Ovary (tissue), 9 donors: ENCODE measurements around the gene HOXB8. TPM values are rescaled to one million over a fixed set of nuclear protein-coding genes. Genes with fewer than 3 reads are reported as not detected.

ENCODE experiments used
- DNase-seq, 5 donors: peaks; one replicate each; pipeline ENCODE4 v3.0.0-alpha.2; 2019 to 2020
- H3K27ac ChIP-seq, 2 donors: fragments of 200-600 bp; one replicate each; pipeline versions ENCODE4 v1.5.1 to v1.8.0; 2019 to 2022
- H3K27me3 ChIP-seq: fragments of 200-600 bp; one replicate; pipeline ENCODE4 v1.8.0; 2022
- H3K36me3 ChIP-seq: fragments of 200-600 bp; sonication (generic); one replicate; pipeline ENCODE4 v1.5.1; 2019
- H3K4me1 ChIP-seq: one replicate; pipeline ENCODE4 v1.8.1; 2013; ENCODE audit warnings: mild to moderate bottlenecking, moderate library complexity; ENCODE audit not compliant: insufficient read depth
- H3K4me3 ChIP-seq: fragments of 200-600 bp; sonication (generic); one replicate; pipeline ENCODE4 v1.5.1; 2017
- H3K9me3 ChIP-seq, 2 donors: fragments of 200-600 bp in 1 of 2; sonication (generic) in 1 of 2; one replicate each; pipeline versions ENCODE4 v1.5.1 to v1.8.1; 2013 to 2019; ENCODE audit warnings: mild to moderate bottlenecking in 1 of 2, moderate library complexity in 1 of 2
- CTCF ChIP-seq, 3 donors: fragments of 450-650 bp in 2 of 3; fragments of 200-600 bp in 1 of 3; IDR thresholded peaks; one replicate each; pipeline versions ENCODE4 v1.5.1 to v1.8.0; 2016 to 2022; ENCODE audit warnings: antibody characterized with exemption in 3 of 3, mild to moderate bottlenecking in 1 of 3
- EP300 ChIP-seq: sonication (generic); formaldehyde crosslinking; IDR thresholded peaks from one replicate; pipeline ENCODE4 v1.6.1; 2017; ENCODE audit warnings: antibody characterized with exemption
- POLR2A ChIP-seq: fragments of 450-650 bp; IDR thresholded peaks from one replicate; pipeline ENCODE4 v1.6.1; 2017; ENCODE audit warnings: antibody characterized with exemption, mild to moderate bottlenecking, moderate library complexity
- WGBS, 3 donors: extraction: QIAGEN DNeasy Blood & Tissue Kit in 1 of 3; methylation state at CpG; one replicate each; pipeline versions ENCODE4 v1.1.5 to v1.1.7; 2013 to 2017; 5-methylcytosine and 5-hydroxymethylcytosine counted together
- intact Hi-C, 4 donors: fragments of 100-400 bp; cut with DNase I; formaldehyde crosslinking; loops; one replicate each; pipeline versions ENCODE4 v1.11.0 to v1.15.1; 2022 to 2023
- polyA plus RNA-seq, 2 donors: library from polyadenylated mRNA; stranded (reverse); fragments of 200-250 nt in 1 of 2; fragments of 350-450 nt in 1 of 2; fragmentation: Illumina TruSeq in 1 of 2; extraction: RNeasy Lipid Tissue Mini Kit (QIAGEN cat#74804) in 1 of 2; gene quantifications; one replicate each; pipeline ENCODE4 v1.2.3, GENCODE V29; 2013 to 2014
- total RNA-seq, 7 donors: library from RNA; depleted of rRNA in 2 of 7; stranded (reverse); fragments of >200 nt in 2 of 7; fragmentation: NEBNext Ultra II Directional in 3 of 7; extraction: Animal tissue kit (Norgen Biotek cat#: 25700) in 3 of 7; gene quantifications; one replicate each; pipeline versions ENCODE4 v1.1.0 to v1.2.4, GENCODE V29; 2016 to 2023
- donor health status: DM: no; HTN: no; CAD: no; lungs with moderate emphysema.
- donor health status: DM: no; HTN: no; CAD: no.
- donor health status: Bipolar disorder and iron deficiency.
- donor health status: DM: yes; HTN: yes; CAD: no.
- donor health status: DM: no; HTN: no; CAD: no.
- donor health status: DM: yes; HTN: yes; CAD: no.

The HOXB8 gene
- total and polyA plus RNA-seq, 9 donors = 0.17 to 2.5 (median 0.28) TPM; not detected in 4

GRCh38 chr17:48639136-48639535 is 24.0 kb upstream of the HOXB8 start:
- no peak overlapping the region for H3K4me3 ChIP-seq
- H3K4me1 ChIP-seq = no peaks in the 10 kb centered on the region
- H3K27ac ChIP-seq = no peak overlapping the region
- DNase-seq = no peak
- intact Hi-C loops = no loop called here
- TF ChIP-seq EP300 = no peak
- TF ChIP-seq POLR2A = no peak
- TF ChIP-seq CTCF (IDR thresholded peaks at IDR 0.05) = no peak
- 14 to 31% (median 18%) methylated on average over 5 of the region's 5 CpGs for WGBS, 3 donors
- H3K36me3 ChIP-seq = no peaks in the 10 kb centered on the region
- no peaks in the 10 kb centered on the region for H3K27me3 ChIP-seq
- no peaks in the 10 kb centered on the region for H3K9me3 ChIP-seq

DNA sequence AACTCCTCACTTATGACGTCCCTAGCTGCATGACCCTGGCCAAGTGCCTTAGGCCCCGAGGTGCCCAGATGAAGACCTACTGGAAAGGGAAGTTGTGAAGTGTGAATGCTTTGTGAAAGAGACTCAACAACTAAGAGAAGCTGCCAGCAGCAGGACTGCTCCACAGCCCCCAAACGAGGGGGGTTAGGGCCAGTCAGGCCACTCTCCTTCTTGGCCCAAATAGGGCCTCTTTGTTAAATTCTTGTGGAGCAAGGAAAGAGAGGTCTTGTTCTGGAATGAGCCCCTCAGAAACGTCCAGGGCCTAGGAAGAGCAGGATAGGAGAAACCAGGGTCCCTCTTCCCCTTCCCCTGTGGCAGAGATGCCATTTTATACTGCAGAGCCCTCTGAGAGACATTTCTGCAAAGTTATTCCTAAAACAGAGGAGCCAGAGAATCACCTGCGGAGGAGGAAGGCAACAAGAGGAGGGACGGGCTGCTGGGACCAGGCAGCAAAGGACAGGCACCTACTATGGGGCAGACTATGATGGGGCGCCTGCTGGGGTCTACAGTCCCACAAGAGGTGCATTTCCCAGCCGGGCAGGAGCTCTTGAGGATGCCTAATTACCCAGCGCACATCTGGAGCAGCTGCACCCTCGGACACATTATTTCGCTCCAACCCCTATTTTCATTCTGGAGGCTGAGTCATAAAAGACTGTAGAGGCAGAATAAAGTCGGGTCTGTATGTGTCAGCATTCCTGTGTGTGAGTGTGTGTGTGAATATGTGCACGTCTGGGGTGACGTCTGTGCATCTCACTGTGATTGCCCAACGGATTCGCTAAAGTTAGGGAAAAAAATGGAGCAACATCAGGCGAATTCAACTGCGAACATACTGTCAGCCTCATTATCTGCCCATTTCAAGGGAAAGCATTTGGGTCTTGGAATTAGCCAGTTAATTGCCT is 22.5 kb upstream of the HOXB8 start:
- no peak for DNase-seq
- no peaks in the 10 kb centered on the region for H3K36me3 ChIP-seq
- no peaks in the 10 kb centered on the region for H3K9me3 ChIP-seq
- WGBS, 3 donors = 16 to 27% (median 25%) methylated on average over 18 of the region's 18 CpGs
- no peak overlapping the region for H3K4me3 ChIP-seq
- H3K27me3 ChIP-seq = no peaks in the 10 kb centered on the region
- TF ChIP-seq EP300 (no peak), CTCF (IDR thresholded peaks at IDR 0.05) (no peak), POLR2A (no peak)
- H3K27ac ChIP-seq = no peak overlapping the region
- intact Hi-C loops = no loop called here
- no peaks in the 10 kb centered on the region for H3K4me1 ChIP-seq

DNA sequence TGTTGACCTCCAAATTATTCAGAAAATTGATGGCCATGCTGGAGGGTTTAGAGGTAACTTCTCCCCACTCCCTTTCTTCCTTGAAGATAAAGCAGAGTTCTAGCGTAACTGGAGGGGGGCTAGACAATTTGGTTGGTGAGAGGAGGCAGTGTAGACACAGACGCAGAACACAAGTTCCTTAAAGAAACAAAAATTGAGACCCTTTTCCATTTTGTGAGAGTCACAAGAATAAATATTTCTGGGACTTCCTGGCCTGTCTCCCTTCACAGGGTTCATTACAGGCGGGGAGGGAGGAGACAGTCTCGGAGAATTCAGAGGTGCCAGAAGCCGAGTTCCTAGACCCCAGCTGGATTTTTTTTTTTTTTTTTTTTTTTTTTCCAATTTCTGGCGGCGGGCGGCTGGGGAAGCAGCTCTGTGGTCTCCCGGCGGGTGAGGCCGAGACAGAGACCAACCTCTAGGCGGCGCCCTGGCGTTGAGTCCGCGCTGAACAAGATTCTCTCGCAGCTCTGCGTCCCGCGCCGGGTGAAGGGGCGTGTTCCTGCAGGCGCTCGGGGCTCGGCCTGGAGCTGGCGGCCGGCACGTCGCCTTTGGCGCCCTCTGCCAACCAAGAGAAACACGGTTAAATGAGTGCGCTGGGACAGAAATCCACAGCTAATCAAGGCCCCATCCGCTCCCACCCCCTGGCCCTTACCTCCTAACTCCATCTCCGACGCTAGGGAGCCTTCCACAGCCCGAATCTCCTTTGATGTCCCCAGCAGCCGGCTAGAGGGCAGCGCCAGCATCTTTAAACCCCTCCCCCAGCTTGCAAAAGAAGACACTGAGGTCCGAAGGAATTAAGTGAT is 21.3 kb upstream of the HOXB8 start:
- Histone ChIP-seq H3K4me3 (no peak overlapping the region), H3K27me3 (no peaks in the 10 kb centered on the region), H3K36me3 (no peaks in the 10 kb centered on the region), H3K9me3 (no peaks in the 10 kb centered on the region), H3K27ac (no peak overlapping the region), H3K4me1 (no peaks in the 10 kb centered on the region)
- intact Hi-C loops = no loop called here
- WGBS, 3 donors = 2 to 4% (median 2%) methylated on average over 39 of the region's 39 CpGs
- TF ChIP-seq POLR2A = no peak
- TF ChIP-seq EP300 = no peak
- no peak for TF ChIP-seq CTCF (IDR thresholded peaks at IDR 0.05)
- no peak for DNase-seq

DNA sequence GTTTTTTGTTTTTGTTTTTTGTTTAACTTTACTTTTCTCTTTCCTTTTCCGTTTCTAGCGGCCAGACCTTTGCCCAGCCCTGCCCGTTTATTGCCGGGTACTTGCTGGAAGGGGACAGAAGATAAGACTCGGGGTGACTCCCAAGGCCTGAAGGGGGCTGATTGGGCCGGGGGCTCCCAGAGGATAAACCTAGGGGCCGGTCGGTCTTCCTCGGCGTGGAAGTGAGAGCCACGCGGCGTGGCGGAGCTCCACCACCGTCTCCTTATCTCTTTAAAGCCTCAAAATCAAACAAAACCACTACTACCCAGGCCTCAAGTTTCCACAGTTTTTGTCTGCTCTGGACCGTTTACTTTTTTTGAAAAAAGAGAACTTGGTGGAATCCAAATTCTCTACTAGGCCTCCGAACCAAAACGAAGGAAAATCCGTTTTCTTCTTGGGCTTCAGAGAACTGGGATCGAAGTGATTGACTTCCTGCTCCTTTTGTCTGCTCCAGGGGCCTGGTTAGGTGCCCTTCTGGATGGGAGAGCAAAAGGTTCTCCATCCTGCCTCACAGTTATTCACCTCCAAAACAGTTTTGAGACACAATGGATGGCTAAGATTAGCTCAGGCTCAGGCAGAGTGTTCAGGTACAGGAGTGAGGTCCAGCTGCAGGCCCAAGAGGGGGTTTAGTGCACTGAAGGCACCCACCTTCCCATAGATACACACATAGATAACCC is 19.6 kb upstream of the HOXB8 start:
- Histone ChIP-seq H3K9me3 (no peaks in the 10 kb centered on the region), H3K27ac (no peak overlapping the region), H3K4me1 (no peaks in the 10 kb centered on the region), H3K36me3 (no peaks in the 10 kb centered on the region), H3K27me3 (no peaks in the 10 kb centered on the region), H3K4me3 (no peak overlapping the region)
- intact Hi-C loops = no loop called here
- DNase-seq = no peak
- 27 to 39% (median 28%) methylated on average over 20 of the region's 20 CpGs for WGBS, 3 donors
- TF ChIP-seq CTCF (IDR thresholded peaks at IDR 0.05) = no peak
- no peak for TF ChIP-seq EP300
- no peak for TF ChIP-seq POLR2A
